ENCODE measurements around the gene USE1.

USE1 gene

DNA sequence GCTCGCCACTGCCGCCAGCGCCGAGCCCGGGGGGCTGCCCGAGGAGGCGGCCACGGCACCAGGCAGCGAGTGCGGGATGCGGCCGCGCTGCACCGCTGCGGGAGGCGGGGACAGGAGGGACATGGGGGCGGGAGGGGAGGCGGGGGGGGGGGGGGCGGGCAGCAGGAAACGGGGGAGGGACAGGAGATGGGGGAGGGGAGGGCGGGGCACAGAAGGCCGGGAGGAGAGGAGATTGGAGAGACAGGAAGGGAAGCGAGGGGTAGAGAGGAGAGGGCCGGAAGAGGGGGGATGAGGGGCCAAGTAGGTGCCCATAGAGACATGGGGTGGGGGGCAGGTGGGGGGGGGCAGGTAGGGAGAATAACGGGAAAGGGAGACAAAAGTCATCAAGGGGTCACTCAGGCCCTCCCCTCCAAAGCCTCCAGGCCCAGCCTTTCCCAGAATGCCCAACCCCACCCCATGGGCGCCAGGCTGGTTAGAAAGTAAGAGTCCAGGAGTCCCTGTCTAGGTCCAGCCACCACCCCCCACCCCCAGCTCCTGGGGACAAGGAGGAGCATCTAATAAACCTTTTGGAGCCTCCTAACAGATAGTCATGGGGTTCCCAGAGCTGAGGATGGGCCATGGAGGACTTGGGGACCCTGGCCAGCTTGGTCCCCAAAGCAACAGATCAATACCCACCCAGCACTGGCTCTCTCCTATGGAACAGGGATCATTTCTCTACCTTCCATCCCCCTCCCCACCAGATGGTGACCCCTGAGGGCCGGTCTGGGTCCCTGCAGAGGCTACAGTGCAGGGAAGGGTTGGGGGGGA, 21.0 kb downstream of the USE1 start:
- no peak for DNase-seq

DNA sequence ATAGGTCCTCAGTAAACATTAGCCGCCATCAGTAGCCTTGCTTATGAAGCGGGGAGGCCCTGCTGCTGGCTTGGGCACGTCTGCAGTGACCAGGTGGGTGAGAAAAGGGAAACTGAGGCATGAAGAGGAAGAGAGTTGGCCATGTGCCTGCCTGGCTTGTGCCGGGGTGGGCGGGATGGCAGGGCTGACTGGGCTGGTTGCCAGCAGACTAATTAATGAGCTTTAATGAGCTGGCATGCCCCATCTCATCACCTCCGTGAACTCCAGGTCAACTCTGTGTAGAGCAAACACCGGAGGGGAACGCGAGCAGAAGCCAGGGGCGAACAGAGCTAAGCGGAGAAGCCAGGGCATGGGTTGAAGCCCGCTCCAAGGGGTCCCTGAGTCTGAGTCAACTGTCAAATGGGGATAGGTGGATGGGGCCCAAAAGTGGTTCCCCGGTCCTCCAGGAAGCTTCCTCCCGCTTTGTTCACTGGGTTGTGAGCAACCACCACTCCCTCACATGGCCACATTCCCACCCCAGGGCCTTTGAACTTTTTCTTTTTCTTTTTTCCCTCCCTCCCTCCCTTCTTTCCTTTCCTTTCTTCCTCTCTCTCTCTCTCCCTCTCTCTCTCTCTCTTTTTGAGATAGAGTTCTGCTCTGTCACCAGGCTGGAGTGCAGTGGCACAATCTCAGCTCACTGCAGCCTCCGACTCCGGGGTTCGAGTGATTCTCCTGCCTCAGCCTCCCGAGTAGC, 21.8 kb downstream of the USE1 start:
- no peak for DNase-seq

DNA sequence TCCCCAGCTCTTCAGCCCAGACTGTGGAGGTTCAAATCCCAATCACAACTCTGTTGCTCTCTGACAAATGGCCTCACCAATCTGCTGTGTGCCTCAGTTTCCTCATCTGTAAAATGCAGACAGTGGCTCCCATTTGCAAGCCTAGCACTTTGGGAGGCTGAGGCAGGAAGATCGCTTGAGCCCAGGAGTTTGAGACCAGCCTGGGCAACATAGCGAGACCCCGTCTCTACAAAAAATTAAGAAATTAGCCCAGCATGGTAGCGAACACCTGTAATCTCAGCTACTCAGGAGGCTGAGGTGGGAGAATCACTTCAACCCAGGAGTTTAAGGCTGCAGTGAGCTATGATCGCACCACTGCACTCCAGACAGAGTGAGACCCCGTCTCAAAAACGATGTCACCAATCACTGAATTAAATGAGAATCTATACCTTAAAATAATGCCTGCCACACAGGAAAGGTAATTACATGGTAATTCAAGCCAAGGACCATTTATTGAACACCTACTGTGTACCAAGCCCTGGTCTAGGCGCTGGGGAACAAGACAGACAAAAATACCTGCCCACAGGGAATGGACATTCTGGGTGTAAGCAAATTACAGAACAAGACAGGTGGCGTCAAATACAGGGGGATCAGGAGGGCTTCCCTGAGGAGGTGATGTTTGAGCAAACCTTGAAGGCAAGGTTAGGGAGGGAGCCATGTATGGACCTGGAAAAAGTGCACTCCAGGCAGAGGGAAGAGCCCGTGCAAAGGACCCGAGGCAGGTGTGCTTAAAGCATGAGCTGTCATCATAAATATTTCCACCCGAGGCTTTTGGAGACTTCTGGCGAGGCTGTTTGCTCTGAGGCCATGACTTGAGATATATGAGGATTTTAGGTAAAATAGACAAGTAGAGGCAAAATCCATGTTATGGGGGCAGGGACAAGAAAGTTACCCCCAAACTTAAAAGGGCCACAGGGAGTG, 22.9 kb downstream of the USE1 start:
- no peak for DNase-seq

DNA sequence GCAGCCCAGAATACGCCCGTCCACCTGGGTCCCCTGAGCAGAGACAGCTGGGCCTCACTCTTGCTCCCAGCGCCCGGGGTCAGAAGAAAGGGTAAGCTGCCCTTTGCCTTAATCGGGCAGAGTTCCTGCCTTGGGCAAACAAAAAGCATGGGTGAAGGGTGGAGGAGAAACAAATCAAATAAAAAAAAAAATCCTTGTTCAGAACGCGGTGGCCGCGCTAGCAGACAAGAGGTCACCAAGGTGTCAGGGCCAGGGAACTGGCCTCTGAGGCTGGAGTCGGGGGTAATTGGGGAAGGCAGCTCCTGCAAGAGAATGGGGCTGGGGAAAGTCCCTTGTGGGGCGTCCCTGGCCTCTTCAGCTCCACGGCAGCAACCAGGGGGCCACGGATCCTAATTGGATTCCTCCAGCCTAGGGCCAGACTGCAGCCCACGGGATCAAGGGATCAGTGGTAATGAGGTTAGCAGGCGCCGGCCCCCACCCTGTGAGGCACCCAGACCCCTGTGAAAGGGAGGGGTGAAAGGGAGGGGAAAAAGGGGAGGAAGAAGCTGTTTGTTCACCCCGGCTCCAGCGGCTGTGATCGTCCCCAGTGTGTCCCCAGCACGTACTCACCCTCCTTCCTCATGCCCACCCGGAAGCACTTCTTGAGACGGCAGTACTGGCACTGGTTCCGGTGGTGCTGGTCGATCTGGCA, 25.1 kb downstream of the USE1 start:
- no peak for DNase-seq

DNA sequence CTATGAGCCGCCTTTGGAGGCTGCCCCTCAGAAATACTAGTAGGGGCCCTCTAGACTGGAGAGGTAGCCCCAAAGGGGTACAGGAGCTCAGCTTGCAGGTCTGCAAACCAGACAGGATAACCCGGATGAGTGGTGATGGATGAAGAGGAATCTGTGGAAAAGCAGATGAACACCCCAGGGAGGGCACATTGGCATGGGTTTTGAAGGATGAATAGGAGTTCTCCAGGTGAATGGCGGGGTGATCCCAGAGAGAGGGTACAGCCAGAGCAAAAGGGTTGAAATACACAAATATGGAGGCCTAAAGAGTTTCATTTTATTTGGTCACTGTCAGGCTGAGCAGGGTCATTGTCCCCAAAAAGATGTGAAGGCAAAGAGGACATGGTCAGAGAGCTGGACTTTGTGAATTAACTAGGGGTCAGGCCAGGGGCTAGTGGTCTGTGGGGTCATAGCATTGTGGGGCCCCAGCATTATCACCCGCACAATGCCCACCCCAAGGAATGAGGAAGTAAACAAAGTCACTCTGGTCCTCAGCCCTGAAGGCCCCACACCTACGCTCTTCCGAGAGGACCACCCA, 25.8 kb downstream of the USE1 start:
- DNase-seq: no peak

DNA sequence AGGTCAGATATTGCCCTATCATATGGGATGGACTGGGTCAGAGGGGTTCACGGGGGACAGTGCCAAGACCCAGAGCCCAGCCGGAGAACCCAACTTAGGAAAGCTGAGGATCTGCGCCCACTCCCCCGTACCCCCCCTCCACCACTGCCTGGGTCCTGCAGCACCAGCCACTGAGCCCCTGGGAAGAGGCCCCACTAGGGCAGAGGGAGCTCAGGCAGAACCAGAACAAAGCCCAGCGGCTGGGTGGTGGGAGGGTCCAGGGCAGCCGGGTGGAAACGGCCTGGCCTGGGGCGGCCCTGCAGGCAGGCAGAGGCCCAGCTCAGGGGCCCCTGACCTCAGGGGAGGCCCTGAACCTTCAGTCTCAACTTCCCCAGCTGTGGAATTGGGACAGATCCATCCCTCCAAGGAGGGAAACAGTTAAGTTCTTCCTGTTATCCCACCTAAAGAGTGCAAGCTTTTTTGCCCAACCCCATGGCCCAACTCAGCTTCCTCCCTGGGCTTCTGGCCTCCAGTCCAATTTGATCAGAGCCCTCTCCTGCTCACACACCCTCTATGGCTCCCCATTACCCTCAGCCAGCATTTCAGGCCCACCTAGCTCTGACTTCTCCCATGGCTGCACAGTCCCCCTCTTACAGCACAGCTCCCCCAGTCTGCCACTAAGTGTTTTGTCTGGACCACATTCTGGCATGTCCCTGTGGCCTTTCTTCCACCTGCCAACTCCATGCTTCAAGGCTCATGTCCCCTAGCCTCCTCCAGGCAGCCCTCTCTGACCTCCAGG, 27.5 kb downstream of the USE1 start:
- DNase-seq: no peak

DNA sequence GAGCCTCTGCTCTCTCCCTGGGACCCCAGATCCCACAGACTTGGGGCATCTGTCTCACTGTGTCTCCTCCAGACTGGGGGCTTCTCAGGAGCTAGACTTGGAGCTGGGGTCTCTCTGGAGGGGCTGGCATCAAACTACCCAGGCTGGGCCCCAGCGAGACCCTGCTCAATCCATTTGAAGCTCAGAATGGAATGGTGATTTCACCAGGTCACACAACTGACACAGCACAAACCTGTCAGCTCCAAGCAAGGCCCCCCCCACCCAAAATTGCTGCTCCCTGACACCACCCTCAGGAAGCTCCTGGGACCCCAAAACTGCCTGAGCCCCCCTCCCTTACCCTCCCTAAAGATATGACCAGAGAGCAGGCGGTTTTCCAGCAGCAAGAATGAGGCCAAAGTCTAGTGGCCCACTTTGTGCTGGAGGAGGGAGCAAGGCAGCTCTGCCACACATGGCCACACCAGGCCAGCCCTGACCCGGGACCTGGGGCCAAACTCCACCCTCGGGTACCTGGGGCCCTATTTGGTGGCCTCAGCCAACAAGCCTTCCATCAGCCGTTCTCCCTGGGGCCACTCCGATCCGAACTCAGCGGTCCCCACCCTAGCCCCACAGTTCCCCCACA, 28.2 kb downstream of the USE1 start:
- no peak for DNase-seq

DNA sequence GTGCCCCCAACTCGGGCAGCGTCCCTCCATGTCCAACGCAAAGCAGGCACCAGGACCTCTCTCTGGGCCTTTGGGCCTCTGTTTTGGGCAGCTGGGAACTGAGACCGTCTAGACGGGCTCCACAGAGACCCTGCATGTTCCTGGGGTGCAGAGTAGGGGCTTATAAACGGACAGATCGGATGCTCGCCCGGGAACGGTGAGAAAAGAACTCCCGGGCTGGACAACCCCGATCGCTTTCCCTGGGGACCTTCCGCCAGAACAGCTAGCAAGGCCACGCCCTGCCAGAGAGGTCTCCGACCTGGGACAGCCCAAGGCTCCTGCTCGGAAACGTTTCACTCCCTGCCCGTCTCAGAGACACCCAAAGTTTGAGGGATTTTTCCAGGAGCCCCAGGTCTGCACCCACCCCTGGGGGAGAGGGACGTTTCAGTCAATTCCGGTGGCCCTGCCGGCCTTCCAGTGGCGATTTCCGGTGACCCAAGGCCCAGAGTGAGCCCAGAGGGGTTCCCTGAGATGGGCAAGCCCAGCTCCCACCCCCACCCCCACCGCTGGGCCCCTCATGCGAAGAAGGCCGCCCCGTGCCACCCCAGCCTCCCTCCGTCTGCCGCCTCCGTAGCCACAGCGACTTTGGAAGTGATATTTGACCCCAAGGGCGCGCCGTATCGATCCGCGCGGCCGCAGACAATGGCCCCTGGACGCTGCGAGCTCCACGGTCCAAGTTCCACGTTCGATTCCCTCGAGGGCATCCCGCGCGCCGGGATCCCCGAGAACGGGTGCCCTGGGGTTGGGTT, 28.9 kb downstream of the USE1 start:
- no peak for DNase-seq

DNA sequence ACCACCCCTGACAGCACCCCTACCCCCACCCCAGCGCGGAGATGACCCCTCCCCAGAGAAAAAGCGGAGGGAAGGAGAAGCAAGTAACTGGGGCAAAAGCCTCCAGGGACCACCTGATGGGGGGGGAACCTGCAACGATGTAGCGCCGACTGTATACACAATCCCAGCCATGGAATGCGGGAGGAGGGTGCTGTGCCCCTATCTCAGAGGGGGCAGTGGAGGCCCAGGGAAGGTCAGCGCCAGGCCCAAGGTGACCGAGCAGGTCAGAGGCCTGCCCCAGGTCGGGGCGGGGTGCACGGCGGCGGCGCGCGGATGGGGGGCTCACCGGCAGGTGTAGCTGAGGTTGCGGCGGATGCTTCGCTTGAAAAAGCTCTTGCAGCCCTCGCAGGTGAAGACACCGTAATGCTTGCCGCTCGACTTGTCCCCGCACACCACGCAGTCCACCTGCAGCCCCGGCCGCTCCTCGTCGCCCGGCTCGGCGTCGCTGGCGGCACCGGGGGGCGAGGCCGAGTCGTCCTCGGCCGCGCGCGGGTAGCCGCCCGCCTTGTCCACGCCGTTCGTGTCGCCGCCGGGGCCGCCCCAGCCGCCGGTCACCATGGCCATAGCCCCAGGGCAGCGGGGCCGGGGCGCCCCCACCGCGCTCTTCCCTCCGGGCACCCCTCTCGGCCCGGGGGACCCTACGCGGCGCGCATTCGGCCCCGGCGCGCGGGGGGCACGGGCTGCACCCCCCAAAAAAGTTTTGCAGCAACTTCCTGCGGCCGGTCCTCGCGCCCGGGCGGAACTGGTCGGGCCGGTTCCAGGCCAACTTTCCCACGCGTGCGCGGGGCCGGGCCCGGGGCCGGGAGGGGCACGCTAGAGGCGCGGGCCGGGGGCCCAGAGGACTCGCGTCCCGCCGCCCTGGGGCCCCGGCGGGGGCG, 29.7 kb downstream of the USE1 start:
- peak; percentile 10 for DNase-seq

DNA sequence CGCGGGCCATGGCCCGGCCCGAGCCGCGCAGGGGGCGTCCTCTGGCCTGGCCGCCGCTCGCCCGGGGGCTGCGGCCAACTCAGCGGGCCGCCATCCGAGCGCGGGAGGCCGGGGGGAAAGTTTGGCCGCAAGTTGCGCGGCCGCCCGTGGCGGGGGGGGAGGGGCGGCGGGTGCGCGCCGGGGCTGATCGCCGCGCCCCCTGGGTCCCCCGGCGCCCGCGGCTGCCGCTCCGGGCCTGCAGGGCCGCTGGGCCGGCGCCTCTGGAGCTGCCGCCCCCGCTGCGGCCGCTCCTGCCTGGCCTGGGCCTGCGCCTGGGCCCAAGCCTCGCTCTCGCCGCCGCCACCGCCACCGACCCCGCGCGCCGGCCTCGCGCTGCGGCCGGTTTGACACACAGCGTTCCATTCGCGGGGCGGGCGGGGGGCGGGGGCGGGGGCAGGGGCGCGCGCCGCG, 30.4 kb downstream of the USE1 start, which contains the start of gene NR2F6:
Gene NR2F6 (minus strand): TSS at position 385 of the 450 bp plus-strand sequence. CDS start 699 bp downstream, outside the sequence.
- DNase-seq: no peak

DNA sequence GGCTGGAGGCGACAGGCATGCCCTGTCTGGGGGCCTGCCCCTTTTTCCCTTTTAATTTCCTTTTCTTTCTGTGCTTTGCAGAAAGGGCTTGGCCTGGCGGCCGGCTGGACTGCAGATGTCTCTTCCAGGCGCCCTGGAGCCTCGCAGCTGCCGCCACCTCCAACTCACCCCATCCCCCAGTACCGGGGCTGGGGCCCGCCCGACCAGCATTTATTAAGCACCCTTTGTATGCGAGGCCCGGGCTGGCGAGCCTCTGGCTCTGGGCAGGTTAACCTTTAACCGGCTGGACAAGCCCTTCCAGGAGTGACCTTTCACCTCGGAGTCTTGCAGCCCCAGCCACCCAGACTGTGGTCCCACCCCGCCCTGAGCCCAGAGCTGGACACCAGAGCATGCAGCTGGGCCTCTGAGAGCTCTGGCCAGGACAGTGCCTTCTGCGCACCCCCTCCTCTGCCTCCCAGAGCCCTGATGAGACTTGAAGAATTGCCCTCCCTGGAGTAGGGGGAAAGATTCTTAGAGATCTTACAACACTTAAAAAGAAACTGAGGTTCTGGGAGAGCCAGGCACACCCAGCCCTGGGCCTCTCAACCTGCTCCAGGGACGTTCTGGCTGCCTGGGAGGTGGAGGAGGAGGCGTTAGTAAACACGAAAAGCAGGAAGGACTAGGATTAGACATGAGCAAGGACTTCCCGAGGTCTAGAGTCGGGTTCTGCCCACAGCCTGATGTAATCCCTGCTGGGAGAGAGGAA, 31.7 kb downstream of the USE1 start:
- DNase-seq: no peak

DNA sequence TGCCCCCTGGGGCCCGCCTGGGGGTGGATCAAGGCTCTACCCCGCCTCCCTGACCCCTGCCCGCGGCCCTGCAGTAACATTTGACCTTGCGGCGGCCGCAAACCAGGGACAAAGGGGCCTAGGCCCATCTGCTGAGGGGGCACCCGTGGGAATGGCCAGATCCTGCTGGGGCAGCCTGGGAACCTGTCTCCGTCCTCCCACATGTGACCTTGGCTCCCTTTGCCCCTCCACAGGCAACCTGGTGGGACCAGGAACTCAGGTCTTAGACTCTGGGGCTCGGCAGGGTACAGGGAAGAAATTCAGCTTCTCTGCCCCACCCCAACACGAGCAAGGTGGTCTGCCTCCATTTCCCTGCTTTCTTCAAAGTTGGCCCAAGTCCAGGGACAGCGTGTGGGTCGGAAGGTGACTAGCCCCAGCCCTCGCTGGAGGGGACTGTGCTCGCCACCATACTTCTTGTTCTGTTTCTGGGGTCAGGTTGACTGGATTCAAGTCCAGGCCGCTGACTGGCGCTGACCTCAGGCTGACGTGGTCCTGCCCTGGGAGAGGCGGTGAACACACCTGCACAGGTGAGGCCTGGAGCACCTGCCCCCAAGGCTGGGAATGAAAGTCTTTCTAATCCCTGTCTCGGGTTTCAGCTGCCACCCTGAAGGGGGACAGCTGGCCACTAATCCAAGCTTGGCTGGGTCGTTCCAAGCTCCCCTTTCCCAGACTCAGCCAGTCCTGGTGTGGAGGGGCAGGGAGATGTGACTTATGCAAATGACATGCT, 33.0 kb downstream of the USE1 start:
- no peak for DNase-seq

DNA sequence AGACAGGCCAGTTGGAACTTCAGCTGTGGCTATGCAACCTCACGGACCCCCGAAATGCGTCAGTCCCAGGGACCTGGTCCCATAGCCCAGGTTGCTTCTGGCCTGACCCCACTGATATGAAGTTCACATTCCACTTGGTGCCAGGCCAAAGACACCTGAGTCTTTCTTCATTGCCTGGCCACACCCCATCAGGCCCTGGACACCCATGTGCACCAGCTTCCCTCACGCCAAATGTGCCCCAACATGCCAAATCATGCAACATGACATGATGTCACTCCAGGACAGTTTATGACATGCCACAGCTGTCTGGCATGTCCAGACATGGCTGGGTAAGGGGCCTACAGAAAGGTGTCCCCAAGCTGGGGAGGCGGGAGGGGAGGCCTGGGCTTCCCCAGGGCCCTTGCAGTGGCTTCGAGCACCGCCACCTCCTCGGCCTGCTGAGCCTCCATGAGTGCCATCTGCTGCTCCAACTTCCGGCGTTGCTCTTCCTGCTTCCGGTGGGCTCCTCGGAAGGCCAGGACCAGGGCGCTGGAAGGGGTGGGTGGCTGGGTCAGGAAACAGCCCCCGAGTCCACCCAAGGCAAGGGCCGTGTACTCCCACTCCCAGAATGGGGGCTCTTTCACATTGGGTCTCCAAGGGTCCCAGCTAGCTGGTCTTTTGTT, 34.9 kb downstream of the USE1 start:
- DNase-seq: no peak

DNA sequence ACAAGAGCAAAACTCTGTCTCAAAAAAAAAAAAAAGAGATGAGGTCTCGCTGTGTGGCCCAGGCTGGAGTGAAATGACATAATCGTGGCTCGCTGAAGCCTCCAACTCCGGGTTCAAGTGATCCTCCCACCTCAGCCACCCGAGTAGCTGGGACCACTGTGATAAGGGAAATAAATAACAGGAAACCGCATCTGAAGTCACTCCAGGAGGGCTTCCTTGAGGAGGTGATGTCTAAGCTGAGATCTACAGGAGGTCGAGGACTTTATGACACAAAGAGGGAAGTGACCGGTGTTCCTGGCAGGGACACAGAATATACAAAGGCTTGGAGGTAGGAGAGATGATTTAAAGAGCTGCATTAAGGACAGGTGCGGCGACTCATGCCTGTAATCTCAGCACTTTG, 39.5 kb downstream of the USE1 start:
- DNase-seq: no peak

DNA sequence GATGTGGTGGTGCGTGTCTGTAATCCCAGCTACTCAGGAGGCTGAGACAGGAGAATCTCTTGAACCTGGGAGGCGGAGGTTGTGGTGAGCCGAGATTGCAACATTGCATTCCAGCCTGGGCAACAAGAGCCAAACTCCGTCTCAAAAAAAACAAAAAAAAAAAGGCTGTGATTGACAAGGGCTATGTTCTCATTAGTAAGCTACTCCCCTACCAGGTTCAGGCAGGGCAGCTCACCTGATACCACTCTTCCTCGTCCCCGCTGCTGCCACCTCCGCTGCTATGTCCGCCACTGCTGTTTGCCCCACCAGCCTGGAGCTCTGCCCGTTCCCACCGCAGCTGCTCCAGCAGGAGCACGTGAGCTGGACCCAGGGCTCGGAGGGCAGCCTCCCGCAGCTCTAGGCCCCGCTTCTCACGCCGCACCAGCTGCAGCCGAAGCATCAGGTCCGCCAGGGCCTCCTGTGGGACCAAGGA, 40.0 kb downstream of the USE1 start:
- DNase-seq: no peak

DNA sequence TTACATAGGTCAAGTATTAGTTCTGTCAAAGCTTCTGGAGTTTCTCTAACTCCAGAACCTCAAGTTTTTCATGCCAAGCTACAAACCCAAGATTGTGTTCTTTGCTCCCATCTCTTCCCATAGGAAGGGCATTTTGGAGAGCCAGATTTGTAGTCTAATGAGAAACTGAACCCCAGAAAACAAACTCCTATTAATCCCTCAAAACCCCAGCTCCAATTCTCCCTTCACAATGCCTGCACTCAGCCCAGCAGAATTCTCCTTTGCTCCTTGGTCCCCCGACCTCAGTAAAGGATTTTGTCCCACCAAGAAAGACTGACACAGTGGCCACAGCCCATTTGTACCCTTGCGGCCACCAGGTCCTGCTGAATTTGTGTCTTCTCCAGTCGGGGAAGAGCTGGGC, 41.0 kb downstream of the USE1 start:
- no peak for DNase-seq
